Omental fat pad (tissue), 4 donors: ENCODE data around the gene HHATL. TPM values are rescaled to one million over a fixed set of nuclear protein-coding genes. Genes with fewer than 3 reads are reported as not detected.
A peak's percentile ranks its signal among the peaks of the same experiment; 100 is the strongest.

Source experiments
- ATAC-seq: fragments of 150-250 bp; one replicate; pipeline ENCODE4 v1.9.1; 2016; ENCODE audit warnings: mild to moderate bottlenecking, moderate library complexity; ENCODE audit not compliant: low FRiP score
- DNase-seq: peaks from one replicate; pipeline ENCODE4 v3.0.0-alpha.2; 2019; ENCODE audit warnings: low spot score
- CTCF ChIP-seq, 3 donors: fragments of 450-650 bp; IDR thresholded peaks; one replicate each; pipeline ENCODE4 v1.5.1; 2016 to 2017; ENCODE audit warnings: antibody characterized with exemption in 3 of 3, mild to moderate bottlenecking in 3 of 3, moderate library complexity in 2 of 3
- total RNA-seq, 4 donors: library from RNA; depleted of rRNA; stranded (reverse); fragments of >200 nt; gene quantifications; one replicate each; pipeline ENCODE4 v1.1.0, GENCODE V29; 2016

HHATL gene
- total RNA-seq, 4 donors from 2014 or later: not detected

GRCh38 chr3:42712688-42713372 is 10.2 kb upstream of the HHATL start:
- ATAC-seq: no peak
- TF ChIP-seq CTCF (IDR thresholded peaks at IDR 0.05): no peak
- peak; percentile 16 for DNase-seq

GRCh38 chr3:42712344-42712648 is 9.7 kb upstream of the HHATL start:
- no peak for TF ChIP-seq CTCF (IDR thresholded peaks at IDR 0.05)
- ATAC-seq: no peak
- no peak for DNase-seq

DNA sequence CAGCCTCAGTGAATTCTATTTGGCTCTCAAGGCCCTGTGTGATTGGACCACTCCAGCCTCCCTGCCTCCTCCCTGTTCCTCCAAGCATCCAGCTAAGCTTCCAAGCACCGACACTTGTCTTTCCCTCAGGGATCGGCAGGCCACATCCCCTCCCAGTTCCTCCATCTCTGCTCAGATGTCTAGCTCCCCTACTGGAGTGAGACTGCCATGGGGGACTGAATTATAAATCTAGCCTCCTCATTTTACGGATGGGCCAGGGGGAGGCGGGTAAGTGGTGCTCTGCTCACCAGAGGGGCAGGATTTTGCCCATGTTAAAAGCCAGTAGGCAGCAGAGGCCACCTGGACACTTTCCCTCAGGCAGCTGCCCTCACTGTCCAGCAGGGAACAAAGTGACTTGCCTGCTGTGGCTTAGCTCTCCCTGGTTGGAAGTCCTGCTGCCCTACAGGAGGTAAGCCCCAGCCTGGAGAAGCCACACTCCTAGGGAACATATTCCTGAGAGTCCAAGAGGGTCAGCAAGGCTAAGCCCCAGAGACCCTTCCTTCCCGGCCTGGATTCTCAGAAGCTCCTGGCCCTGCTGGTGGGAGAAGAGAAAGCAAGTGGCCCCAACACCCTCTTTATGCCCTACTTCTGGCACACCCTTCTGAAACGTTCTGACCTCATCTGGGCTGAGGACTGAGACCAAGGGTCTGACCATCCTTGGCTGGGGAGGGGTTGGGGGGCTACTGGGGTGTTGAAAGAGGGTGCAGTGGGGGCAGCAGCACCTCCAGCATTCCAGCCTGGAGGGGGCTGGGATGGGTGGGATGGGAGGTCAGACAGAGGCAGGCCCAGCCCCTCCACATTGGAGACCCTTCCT is 9.1 kb upstream of the HHATL start:
- DNase-seq (peak; percentile 13), ATAC-seq (no peak)
- no peak for TF ChIP-seq CTCF (IDR thresholded peaks at IDR 0.05)

- DNase-seq (no peak), ATAC-seq (no peak)
- TF ChIP-seq CTCF (IDR thresholded peaks at IDR 0.05): no peak
Measured at GRCh38 chr3:42710323-42711021, 7.9 kb upstream of the HHATL start.

DNA sequence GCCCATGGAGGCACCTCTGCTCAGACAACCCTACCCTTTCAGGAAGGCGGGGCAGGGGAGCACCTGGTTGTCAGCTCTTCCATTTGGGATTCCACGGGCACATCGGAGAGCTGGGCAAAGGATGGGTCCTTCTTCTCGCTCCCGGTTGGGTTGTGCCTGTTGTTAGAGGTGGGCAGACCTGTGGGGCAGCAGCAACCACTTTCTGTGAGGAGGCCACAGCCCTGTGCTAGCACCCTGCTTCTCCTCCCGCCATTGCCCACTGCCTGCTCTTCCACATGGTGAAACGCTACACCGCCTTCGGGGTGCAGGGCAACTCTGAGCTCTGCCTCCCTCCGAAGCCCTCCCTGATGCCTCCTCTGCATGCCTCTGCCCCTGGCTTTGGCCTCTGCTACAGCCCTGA is 7.0 kb upstream of the HHATL start:
- DNase-seq (no peak), ATAC-seq (no peak)
- no peak for TF ChIP-seq CTCF (IDR thresholded peaks at IDR 0.05)

DNA sequence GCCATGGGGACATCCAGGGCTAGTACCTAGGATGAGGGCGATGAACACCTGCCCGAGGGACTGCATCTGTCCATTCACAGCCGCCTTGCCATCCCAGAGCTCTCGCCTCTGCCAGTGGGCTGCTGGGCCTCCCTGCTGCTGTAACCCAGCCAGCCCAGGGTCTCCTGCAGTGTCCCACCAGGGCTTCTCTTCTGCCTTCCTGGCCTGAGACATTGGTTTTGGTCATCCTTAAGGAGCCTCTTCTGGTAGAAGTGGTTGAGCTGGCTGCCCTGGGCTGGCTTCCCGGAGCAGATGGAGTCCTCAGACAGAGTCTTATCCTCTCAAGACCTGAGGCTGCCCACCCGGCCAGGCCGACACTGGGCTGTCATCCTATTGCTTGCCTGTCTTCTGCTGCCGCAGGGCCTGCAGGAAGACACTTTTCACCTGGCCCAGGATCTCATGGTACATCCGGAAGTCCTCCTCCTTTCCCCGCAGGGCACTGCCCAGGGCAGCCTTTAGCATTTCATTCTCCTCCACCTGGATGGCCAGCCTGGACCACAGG is 6.1 kb upstream of the HHATL start:
- DNase-seq (no peak), ATAC-seq (no peak)
- TF ChIP-seq CTCF (IDR thresholded peaks at IDR 0.05): no peak
